CD4-positive, alpha-beta T cell (primary cell): ENCODE results near the gene PPP1R27. TPM values are rescaled to one million over a fixed set of nuclear protein-coding genes. Genes with fewer than 3 reads are reported as not detected.

ENCODE experiments used
- ATAC-seq: fragments of 200-7000 bp; cut with Tn5 transposase; one replicate; pipeline ENCODE4 v1.10.0; 2022; ENCODE audit warnings: mild to moderate bottlenecking; ENCODE audit not compliant: poor library complexity
- CTCF ChIA-PET: fragments of 350-600 bp; sonication (Branson Sonifier 250); formaldehyde crosslinking; loops from one replicate; lab custom pipeline; 2021; ENCODE audit warnings: antibody characterized with exemption, inconsistent platforms; lab: Charles Lee
- POLR2A ChIA-PET: fragments of 350-600 bp; sonication (Branson Sonifier 250); formaldehyde crosslinking; loops from one replicate; lab custom pipeline; 2021; ENCODE audit warnings: antibody characterized with exemption, inconsistent platforms; lab: Charles Lee
- DNase-seq, 14 experiments: peaks; one replicate each; pipeline ENCODE4 v3.0.0-alpha.2; 2013 to 2020; ENCODE audit warnings: mixed read lengths in 2 of 14
- H3K27ac ChIP-seq, 2 donors: one replicate each; pipeline versions ENCODE4 v1.5.1 to v1.7.0; 2013; ENCODE audit warnings: low read length in 2 of 2, low read depth in 1 of 2, mild to moderate bottlenecking in 1 of 2
- H3K27me3 ChIP-seq, 2 experiments: 1 replicate in 1 of 2; 2 replicates in 1 of 2; pipeline versions ENCODE4 v1.6.1 to v1.7.0; 2013; ENCODE audit warnings: low read length in 2 of 2, control low read depth in 1 of 2, mild to moderate bottlenecking in 1 of 2, moderate library complexity in 1 of 2; ENCODE audit not compliant: insufficient read depth in 2 of 2, control insufficient read depth in 1 of 2
- H3K36me3 ChIP-seq: one replicate; pipeline ENCODE4 v1.6.1; 2013; ENCODE audit warnings: low read length, control low read depth; ENCODE audit not compliant: insufficient read depth
- H3K4me1 ChIP-seq: one replicate; pipeline ENCODE4 v1.6.1; 2013; ENCODE audit warnings: low read length, control low read depth; ENCODE audit not compliant: insufficient read depth
- H3K4me3 ChIP-seq: one replicate; pipeline ENCODE4 v1.5.1; 2013; ENCODE audit warnings: mild to moderate bottlenecking, low read length, moderate library complexity
- H3K9me3 ChIP-seq, 2 experiments: 1 replicate in 1 of 2; 2 replicates in 1 of 2; pipeline versions ENCODE4 v1.6.1 to v1.7.0; 2013; ENCODE audit warnings: low read length in 2 of 2, mild to moderate bottlenecking in 2 of 2, control low read depth in 1 of 2, moderate library complexity in 1 of 2; ENCODE audit not compliant: control insufficient read depth in 1 of 2, insufficient read depth in 1 of 2
- H3K27ac Mint-ChIP-seq: one replicate; pipeline ENCODE4 v1.8.0; 2020; ENCODE audit warnings: mixed read lengths
- H3K27me3 Mint-ChIP-seq: one replicate; pipeline ENCODE4 v1.8.0; 2021; ENCODE audit warnings: mixed read lengths
- H3K36me3 Mint-ChIP-seq: one replicate; pipeline ENCODE4 v1.8.0; 2021; ENCODE audit warnings: low read depth, mixed read lengths
- H3K4me1 Mint-ChIP-seq: one replicate; pipeline ENCODE4 v1.8.0; 2021; ENCODE audit warnings: low read depth, mixed read lengths
- H3K4me3 Mint-ChIP-seq: one replicate; pipeline ENCODE4 v1.8.0; 2020; ENCODE audit warnings: mild to moderate bottlenecking, mixed read lengths
- H3K9me3 Mint-ChIP-seq: one replicate; pipeline ENCODE4 v1.8.0; 2020; ENCODE audit warnings: mixed read lengths
- CTCF ChIP-seq: fragments of 200-600 bp; IDR thresholded peaks from one replicate; pipeline ENCODE4 v1.8.0; 2022; ENCODE audit warnings: antibody characterized with exemption, mild to moderate bottlenecking
- intact Hi-C, 2 experiments: fragments of 100-400 bp; cut with DNase I in 1 of 2; cut with micrococcal nuclease in 1 of 2; formaldehyde crosslinking; loops; one replicate each; pipeline versions ENCODE4 v1.15.1 to v1.9.0; 2023 to 2025; cut with DNase I, micrococcal nuclease
- total RNA-seq, 174 experiments: library from RNA in 2 of 174; stranded (reverse) in 2 of 174; gene quantifications; one replicate each; pipeline ENCODE4 v1.2.3 and lab custom pipeline; 2021 to 2026

Gene PPP1R27
- total RNA-seq, 2 experiments from 2014 or later: not detected

DNA sequence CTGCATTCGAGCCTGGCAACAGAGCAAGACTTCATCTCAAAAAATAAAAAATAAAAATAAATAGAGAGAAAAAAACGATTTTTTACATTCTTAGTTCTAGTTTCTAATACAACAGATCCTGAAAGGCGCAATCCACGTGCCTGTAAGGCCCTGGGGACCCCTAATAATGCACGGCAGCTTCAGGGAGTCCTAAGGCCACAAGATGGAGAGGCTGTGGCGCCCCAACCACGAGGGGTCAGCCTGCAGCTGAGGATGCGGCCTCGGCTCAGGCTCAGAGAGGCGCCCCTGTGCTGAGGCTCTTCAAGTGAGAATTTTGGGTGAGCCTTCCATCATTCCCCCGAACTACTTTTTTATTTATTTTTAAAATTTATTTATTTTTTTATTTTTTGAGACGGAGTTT lies 14.6 kb upstream of the PPP1R27 start:
- H3K4me3 Mint-ChIP-seq: no peak overlapping the region
- intact Hi-C loops: no loop called here
- Histone ChIP-seq H3K9me3 (peaks cover 0 to 4% of the 10 kb centered on the region in 2 experiments), H3K36me3 (peaks cover 67% of the 10 kb centered on the region), H3K27ac (no peak overlapping the region), H3K4me3 (no peak overlapping the region), H3K27me3 (no peaks in the 10 kb centered on the region), H3K4me1 (no peaks in the 10 kb centered on the region)
- H3K4me1 Mint-ChIP-seq: no peaks in the 10 kb centered on the region
- H3K27ac Mint-ChIP-seq: no peak overlapping the region
- POLR2A ChIA-PET: no interaction called here
- peaks cover 46% of the 10 kb centered on the region for H3K36me3 Mint-ChIP-seq
- DNase-seq (no peak), ATAC-seq (no peak)
- no peaks in the 10 kb centered on the region for H3K9me3 Mint-ChIP-seq
- H3K27me3 Mint-ChIP-seq: no peaks in the 10 kb centered on the region
- TF ChIP-seq CTCF: no peak
- CTCF ChIA-PET: no interaction called here

DNA sequence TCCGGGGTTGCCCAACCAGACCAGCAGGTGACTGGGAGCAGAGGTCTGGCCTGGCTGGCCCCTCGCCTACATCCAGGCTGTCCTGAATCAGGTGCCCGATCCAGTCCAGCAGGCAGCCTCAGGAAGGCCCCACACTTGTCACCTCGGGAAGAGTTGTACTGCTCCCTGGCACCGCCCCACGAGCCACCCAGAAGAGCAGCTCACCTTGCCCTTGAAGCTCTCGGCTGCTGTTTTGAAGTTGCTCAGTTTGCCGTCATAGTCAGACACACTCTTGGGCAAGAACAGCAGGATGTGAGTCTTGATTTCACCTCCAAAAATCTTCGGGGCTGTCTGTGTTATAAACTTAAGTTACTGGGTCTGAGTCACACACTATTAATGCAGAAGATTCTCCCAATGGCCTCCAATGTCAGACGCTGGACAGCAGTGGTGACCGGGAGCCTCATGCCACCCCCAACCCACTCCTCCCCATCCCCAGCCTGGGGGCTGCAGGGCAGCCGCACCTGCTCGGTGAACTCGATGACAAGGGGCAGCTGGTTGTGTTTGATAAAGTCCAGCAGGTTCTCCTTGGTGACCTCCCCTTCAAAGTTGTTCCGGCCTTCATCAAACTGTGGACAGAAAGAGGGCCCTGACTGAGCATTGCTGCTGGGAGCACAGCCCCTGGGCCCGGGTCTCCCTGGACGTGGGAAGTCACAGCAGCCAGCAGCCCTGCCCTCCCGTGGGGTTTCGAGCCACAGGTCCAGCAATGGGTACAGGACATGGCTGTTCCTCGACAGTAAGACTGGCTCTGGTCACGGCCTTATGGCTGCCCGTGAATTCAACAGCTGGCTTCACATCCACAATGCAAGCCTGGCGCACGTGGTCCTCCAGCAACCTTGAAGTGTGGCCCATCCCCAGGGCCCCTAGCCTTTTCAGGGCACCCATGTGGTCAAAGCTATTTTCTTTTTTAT lies 12.2 kb upstream of the PPP1R27 start:
- Histone ChIP-seq H3K27ac (no peak overlapping the region), H3K9me3 (peaks cover 0 to 16% of the 10 kb centered on the region in 2 experiments), H3K4me1 (no peaks in the 10 kb centered on the region), H3K27me3 (no peaks in the 10 kb centered on the region), H3K4me3 (no peak overlapping the region), H3K36me3 (peaks cover 64% of the 10 kb centered on the region)
- DNase-seq (no peak), ATAC-seq (no peak)
- peaks cover 39% of the 10 kb centered on the region for H3K36me3 Mint-ChIP-seq
- no peaks in the 10 kb centered on the region for H3K4me1 Mint-ChIP-seq
- TF ChIP-seq CTCF: no peak
- H3K4me3 Mint-ChIP-seq: no peak overlapping the region
- H3K27ac Mint-ChIP-seq: no peak overlapping the region
- H3K9me3 Mint-ChIP-seq: no peaks in the 10 kb centered on the region
- intact Hi-C loops: no loop called here
- CTCF ChIA-PET: no interaction called here
- H3K27me3 Mint-ChIP-seq: no peaks in the 10 kb centered on the region
- POLR2A ChIA-PET: interaction anchor here (0.5 kb wide), 1 partner anchor 180 kb away, joined by 3 read pairs; the partner anchor contains the start of gene CCDC137

DNA sequence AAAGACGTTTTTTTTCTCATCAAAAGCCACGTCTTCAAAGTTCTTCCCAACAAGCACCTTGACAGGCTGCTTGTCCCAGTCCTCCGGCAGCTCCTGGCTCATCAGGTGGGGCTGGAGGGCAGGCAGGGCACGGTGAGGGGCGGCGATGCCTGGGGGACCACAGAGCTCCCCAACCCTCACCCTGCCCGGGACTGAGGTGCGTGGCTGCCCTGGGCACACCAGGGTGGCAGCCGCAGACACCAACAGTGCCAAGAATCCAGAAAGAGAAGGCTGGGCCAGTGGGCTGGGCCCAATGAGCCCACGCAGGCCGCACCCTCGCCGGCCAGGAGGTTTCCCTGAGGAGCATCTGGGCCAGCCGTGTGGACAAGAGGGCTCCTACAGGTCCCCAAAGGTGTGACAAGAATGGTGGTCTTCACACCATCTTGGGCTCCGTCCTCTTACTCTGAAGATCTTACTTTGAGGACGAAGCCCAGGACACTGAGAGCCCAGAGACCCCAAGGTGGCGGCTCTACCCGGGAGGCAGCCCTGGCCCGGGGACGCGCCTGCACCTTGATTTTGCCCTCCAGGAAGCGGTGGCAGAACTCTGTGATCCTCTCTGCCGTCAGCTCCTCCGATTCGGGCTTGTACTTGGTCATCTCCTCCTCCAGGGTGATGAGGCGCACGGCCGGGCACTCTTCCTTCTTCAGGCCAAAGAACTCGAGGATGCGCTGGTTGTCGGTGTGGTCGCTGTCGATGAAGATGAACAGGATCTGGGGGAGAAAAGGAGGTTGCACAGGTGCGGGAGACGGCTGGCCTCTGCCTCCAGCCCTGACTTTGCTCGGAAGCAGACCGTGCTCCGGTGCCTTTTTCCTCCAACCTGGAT lies 11.3 kb upstream of the PPP1R27 start:
- peaks cover 30% of the 10 kb centered on the region for H3K36me3 Mint-ChIP-seq
- intact Hi-C loops: no loop called here
- ChIA-PET POLR2A (no interaction called here), CTCF (interaction anchor here (1.1 kb wide), 1 partner anchor 9 kb away, joined by 3 read pairs; no protein-coding TSS in a partner anchor)
- H3K27ac Mint-ChIP-seq: no peak overlapping the region
- no peak for ATAC-seq
- Histone ChIP-seq H3K4me3 (no peak overlapping the region), H3K27me3 (no peaks in the 10 kb centered on the region), H3K4me1 (no peaks in the 10 kb centered on the region), H3K9me3 (peaks cover 0 to 16% of the 10 kb centered on the region in 2 experiments), H3K36me3 (peaks cover 55% of the 10 kb centered on the region), H3K27ac (no peak overlapping the region)
- no peaks in the 10 kb centered on the region for H3K27me3 Mint-ChIP-seq
- H3K4me3 Mint-ChIP-seq: no peak overlapping the region
- no peak for DNase-seq
- H3K4me1 Mint-ChIP-seq: no peaks in the 10 kb centered on the region
- TF ChIP-seq CTCF: no peak
- no peaks in the 10 kb centered on the region for H3K9me3 Mint-ChIP-seq
